Measurements from ENCODE around the gene CLDN11.

The CLDN11 gene

GRCh38 chr3:170482199-170482598 is 63.5 kb downstream of the CLDN11 start:
- H3K4me3 ChIP-seq (IDR thresholded peaks at IDR 0.05; ENCODE audit: insufficient read depth, low read depth, low read length), result no peak overlapping the region
- TF ChIP-seq CTCF (conservative IDR thresholded peaks at IDR 0.05; ENCODE audit: low read depth, low read length), result no peak
- no peak overlapping the region for H3K9ac ChIP-seq
- no peaks in the 10 kb centered on the region for H3K36me3 ChIP-seq (ENCODE audit: insufficient read depth)
- no peaks in the 10 kb centered on the region for H3K79me2 ChIP-seq (ENCODE audit: insufficient read depth, low read depth)
- H3K27me3 ChIP-seq (ENCODE audit: insufficient read depth, low read depth), result no peaks in the 10 kb centered on the region
- H3K4me1 ChIP-seq (ENCODE audit: low read depth, poor library complexity, severe bottlenecking), result no peaks in the 10 kb centered on the region
- no peaks in the 10 kb centered on the region for H4K20me1 ChIP-seq (ENCODE audit: insufficient read depth)
- H3K27ac ChIP-seq, result no peak overlapping the region
- no peak overlapping the region for H2AFZ ChIP-seq (ENCODE audit: low read depth)
- H3K4me2 ChIP-seq, result no peak overlapping the region

DNA sequence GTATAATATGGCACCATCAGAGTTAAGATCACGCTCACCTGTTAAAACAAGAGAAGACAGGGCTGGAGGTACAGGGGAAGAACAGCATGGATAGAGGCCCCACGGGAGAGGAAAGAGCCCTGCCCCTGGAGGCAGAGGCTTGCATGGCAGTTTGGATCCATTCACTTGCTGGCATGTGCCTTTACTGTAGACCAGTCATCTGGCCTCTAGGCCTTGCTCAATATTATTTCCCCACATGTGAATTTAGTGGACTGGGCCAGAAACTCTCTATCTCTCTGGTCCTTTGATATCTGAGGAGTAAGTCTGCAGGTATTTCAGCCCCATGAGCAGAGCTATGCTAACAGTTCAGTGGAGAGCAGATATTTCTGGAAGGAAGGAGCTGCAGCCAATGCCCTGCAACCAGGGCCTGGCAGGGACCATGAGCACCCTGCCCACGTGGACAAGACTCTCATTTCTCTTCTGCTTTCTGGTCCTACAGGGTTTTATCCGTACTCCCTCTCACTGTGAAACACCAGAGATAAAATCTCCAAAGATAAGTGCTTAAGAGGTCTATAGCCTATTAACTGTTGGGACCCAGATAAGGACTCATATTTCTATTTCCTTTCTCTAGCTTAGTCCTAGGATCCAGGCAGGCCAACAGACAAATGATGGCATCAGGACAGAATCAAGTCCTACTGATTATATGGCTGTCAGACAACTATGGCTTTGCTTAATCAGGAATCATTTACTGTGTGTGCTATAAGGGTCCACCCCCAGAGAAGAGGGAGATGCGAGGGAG is 65.0 kb downstream of the CLDN11 start:
- Histone ChIP-seq H4K20me1 (ENCODE audit: insufficient read depth) (no peaks in the 10 kb centered on the region), H3K4me3 (IDR thresholded peaks at IDR 0.05; ENCODE audit: insufficient read depth, low read depth, low read length) (no peak overlapping the region), H3K9ac (no peak overlapping the region), H2AFZ (ENCODE audit: low read depth) (no peak overlapping the region), H3K79me2 (ENCODE audit: insufficient read depth, low read depth) (no peaks in the 10 kb centered on the region), H3K27me3 (ENCODE audit: insufficient read depth, low read depth) (no peaks in the 10 kb centered on the region), H3K4me1 (ENCODE audit: low read depth, poor library complexity, severe bottlenecking) (no peaks in the 10 kb centered on the region), H3K27ac (no peak overlapping the region), H3K4me2 (no peak overlapping the region), H3K36me3 (ENCODE audit: insufficient read depth) (no peaks in the 10 kb centered on the region)
- TF ChIP-seq CTCF (conservative IDR thresholded peaks at IDR 0.05; ENCODE audit: low read depth, low read length), result peak; percentile 23; the same call in 1 of the 2 replicates

All from KMS-11 (cell line).